Measurements from ENCODE around the gene PROX2.

The PROX2 gene

DNA sequence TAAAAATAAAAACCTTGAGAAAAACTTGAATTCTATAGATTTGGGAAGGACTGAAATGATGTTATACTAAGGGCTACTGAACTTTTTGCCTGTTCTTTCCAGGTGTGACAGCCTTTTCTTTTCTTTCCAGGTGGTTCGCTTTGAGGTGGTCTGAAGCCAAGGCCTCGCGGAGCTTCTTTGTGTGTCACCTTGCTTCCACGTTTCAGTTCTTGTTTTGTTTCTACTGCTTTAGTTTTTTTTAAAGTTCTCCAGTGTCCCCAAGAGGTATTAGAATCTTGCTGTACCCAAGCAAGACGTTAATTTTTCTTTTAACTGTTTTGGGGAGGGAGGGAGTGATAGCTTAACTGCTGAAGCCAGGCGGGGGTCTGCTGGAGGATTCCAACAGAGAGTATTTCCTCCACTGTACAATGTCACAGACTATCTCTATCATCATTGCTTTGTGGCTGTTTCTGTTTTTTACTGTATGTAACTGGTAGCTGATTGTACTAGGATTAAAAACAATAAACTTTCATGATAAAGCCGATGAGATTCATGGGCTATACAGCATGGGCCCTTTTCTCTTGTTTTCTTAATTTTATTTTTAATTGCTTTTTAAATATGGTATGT, 40.2 kb downstream of the PROX2 start:
- H3K4me3 ChIP-seq (ENCODE audit: low read depth in 1 of 2, low read length in 2 of 2) = no peak overlapping the region
- H3K9me3 ChIP-seq (ENCODE audit: low read length) = no peaks in the 10 kb centered on the region
- H3K9ac ChIP-seq (ENCODE audit: low read length) = no peak overlapping the region
- H3K27me3 ChIP-seq (ENCODE audit: control insufficient read depth in 1 of 2, insufficient read depth in 2 of 2, low read length in 2 of 2) = no peaks in the 10 kb centered on the region
- no peak overlapping the region for H3K27ac ChIP-seq (ENCODE audit: low read depth, low read length)
- H3K36me3 ChIP-seq (ENCODE audit: insufficient read depth, low read length) = peaks cover 16% of the 10 kb centered on the region
- H3K4me1 ChIP-seq (ENCODE audit: insufficient read depth, low read length) = no peaks in the 10 kb centered on the region

DNA sequence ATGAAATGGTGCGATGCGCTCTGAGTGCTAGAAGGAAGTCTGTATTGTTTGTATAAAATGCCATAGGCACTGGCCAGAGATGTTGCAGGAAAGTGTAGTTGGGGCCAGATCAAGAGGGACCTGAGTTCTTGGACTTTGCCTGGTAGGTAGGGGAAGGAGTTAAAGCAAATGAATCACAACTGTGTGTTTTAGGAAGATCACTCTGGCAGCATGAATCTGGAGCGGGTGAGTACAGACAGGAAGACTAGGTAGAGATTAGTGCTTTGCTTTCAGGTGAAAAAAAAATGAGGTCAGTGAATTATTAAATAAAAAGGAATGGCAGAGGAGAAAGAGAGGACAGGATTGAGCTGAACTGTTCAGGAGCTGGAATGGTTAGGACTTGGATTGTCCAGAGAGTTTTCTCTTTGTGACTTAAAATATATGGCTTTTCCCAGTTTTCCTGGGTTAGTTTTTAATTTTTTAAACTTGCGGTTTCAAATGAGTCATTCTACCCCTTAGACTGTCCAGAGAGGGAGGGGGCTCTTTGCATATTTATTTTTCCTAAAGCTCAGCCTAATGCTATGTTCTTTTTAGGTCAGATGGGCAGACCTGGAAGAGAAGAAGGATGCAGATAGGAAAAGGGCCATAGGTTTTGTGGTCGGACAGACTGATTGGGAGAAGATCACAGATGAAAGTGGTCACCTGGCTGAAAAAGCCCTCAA, 41.1 kb downstream of the PROX2 start:
- H3K9ac ChIP-seq (ENCODE audit: low read length) = no peak overlapping the region
- peaks cover 25% of the 10 kb centered on the region for H3K36me3 ChIP-seq (ENCODE audit: insufficient read depth, low read length)

DNA sequence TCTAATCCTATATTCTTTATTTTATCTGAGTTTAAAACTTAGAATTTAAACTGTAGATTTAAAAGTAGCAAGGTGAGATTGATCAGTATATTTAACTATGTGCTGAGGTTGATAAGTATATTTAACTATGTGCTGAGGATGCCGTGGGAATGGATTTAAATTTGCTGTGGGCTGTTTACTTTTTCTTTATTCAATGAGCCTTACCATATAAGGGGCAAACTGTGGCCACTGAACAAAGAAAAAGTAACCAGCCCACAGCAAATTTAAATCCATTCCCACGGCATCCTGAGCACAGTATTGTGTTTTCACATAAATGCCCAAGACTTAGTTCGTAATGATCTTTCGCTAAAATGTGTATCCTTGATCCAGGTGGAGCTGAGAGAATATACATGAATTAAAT, 43.1 kb downstream of the PROX2 start:
- Histone ChIP-seq H3K9ac (ENCODE audit: low read length) (no peak overlapping the region), H3K9me3 (ENCODE audit: low read length) (no peaks in the 10 kb centered on the region), H3K27me3 (ENCODE audit: control insufficient read depth in 1 of 2, insufficient read depth in 2 of 2, low read length in 2 of 2) (no peaks in the 10 kb centered on the region), H3K4me1 (ENCODE audit: insufficient read depth, low read length) (no peaks in the 10 kb centered on the region), H3K36me3 (ENCODE audit: insufficient read depth, low read length) (peaks cover 25% of the 10 kb centered on the region), H3K4me3 (ENCODE audit: low read depth in 1 of 2, low read length in 2 of 2) (no peak overlapping the region), H3K27ac (ENCODE audit: low read depth, low read length) (no peak overlapping the region)

More for the DNA sequence above, 41.1 kb downstream of the PROX2 start:
- Histone ChIP-seq H3K27me3 (ENCODE audit: control insufficient read depth in 1 of 2, insufficient read depth in 2 of 2, low read length in 2 of 2) (no peaks in the 10 kb centered on the region), H3K4me3 (ENCODE audit: low read depth in 1 of 2, low read length in 2 of 2) (no peak overlapping the region), H3K9me3 (ENCODE audit: low read length) (no peaks in the 10 kb centered on the region), H3K4me1 (ENCODE audit: insufficient read depth, low read length) (no peaks in the 10 kb centered on the region), H3K27ac (ENCODE audit: low read depth, low read length) (no peak overlapping the region)

DNA sequence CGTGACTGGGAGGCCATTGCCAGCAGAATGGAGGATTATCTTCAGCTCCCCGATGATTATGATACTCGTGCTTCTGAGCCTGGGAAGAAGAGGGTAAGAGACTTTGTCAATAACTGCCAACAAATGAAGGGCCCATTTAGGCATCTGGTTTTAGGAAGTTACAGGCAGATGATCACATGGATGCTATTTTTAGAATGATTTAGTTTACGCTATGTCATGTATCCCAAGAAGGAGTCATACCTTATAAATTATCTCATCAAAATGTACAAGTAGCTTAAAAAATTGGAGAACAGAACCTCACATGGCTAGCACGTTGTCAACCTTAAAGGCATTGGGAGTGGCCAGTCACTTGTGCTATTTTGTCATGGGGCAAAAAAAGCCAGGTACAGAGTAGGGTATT, 46.7 kb downstream of the PROX2 start:
- Histone ChIP-seq H3K9me3 (ENCODE audit: low read length) (no peaks in the 10 kb centered on the region), H3K36me3 (ENCODE audit: insufficient read depth, low read length) (peaks cover 17% of the 10 kb centered on the region), H3K4me1 (ENCODE audit: insufficient read depth, low read length) (no peaks in the 10 kb centered on the region), H3K4me3 (ENCODE audit: low read depth in 1 of 2, low read length in 2 of 2) (no peak overlapping the region), H3K9ac (ENCODE audit: low read length) (no peak overlapping the region), H3K27ac (ENCODE audit: low read depth, low read length) (no peak overlapping the region), H3K27me3 (ENCODE audit: control insufficient read depth in 1 of 2, insufficient read depth in 2 of 2, low read length in 2 of 2) (no peaks in the 10 kb centered on the region)

- Histone ChIP-seq H3K9me3 (ENCODE audit: low read length) (no peaks in the 10 kb centered on the region), H3K36me3 (ENCODE audit: insufficient read depth, low read length) (peaks cover 24% of the 10 kb centered on the region), H3K27me3 (ENCODE audit: control insufficient read depth in 1 of 2, insufficient read depth in 2 of 2, low read length in 2 of 2) (no peaks in the 10 kb centered on the region), H3K9ac (ENCODE audit: low read length) (no peak overlapping the region), H3K27ac (ENCODE audit: low read depth, low read length) (no peak overlapping the region), H3K4me3 (ENCODE audit: low read depth in 1 of 2, low read length in 2 of 2) (no peak overlapping the region), H3K4me1 (ENCODE audit: insufficient read depth, low read length) (no peaks in the 10 kb centered on the region)
Observed at GRCh38 chr14:74826574-74826973, 49.4 kb downstream of the PROX2 start.
